ENCODE data around the gene CATSPERE. TPM values are rescaled to one million over a fixed set of nuclear protein-coding genes. Genes with fewer than 3 reads are reported as not detected.
"Not testable (repeated sequence)": the region's sequence is repeated elsewhere in the genome, so short reads cannot be mapped to it uniquely, and the experiment has no call there.

Gene CATSPERE
- total RNA-seq, 1 experiment from 2014 or later = 1.3 TPM

GRCh38 chr1:244680667-244681066 lies 219.6 kb downstream of the CATSPERE start:
- no peak for DNase-seq
- H3K4me1 Mint-ChIP-seq (ENCODE audit: low read depth, unreplicated experiment) = no peaks in the 10 kb centered on the region
- H3K27me3 Mint-ChIP-seq (ENCODE audit: unreplicated experiment) = no peaks in the 10 kb centered on the region
- intact Hi-C loops (cut with micrococcal nuclease; ENCODE audit: unreplicated experiment) = no loop called here
- TF ChIP-seq, protein P1, sequence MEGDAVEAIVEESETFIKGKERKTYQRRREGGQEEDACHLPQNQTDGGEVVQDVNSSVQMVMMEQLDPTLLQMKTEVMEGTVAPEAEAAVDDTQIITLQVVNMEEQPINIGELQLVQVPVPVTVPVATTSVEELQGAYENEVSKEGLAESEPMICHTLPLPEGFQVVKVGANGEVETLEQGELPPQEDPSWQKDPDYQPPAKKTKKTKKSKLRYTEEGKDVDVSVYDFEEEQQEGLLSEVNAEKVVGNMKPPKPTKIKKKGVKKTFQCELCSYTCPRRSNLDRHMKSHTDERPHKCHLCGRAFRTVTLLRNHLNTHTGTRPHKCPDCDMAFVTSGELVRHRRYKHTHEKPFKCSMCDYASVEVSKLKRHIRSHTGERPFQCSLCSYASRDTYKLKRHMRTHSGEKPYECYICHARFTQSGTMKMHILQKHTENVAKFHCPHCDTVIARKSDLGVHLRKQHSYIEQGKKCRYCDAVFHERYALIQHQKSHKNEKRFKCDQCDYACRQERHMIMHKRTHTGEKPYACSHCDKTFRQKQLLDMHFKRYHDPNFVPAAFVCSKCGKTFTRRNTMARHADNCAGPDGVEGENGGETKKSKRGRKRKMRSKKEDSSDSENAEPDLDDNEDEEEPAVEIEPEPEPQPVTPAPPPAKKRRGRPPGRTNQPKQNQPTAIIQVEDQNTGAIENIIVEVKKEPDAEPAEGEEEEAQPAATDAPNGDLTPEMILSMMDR (IDR thresholded peaks at IDR 0.05; ENCODE audit: unreplicated experiment) = no peak
- H3K4me3 Mint-ChIP-seq (ENCODE audit: low read depth, unreplicated experiment) = no peak overlapping the region
- no peak overlapping the region for H3K27ac Mint-ChIP-seq (ENCODE audit: unreplicated experiment)
- no peaks in the 10 kb centered on the region for H3K36me3 Mint-ChIP-seq (ENCODE audit: insufficient read depth, unreplicated experiment)
- no TSS peak for BruUV-seq (replicated peaks)
- CTCF ChIA-PET = no interaction called here
- H3K9me3 Mint-ChIP-seq (ENCODE audit: low read depth, unreplicated experiment) = peaks cover 3% of the 10 kb centered on the region

GRCh38 chr1:244682087-244682486 lies 221.0 kb downstream of the CATSPERE start:
- BruUV-seq (replicated peaks); H3K36me3 Mint-ChIP-seq (ENCODE audit: insufficient read depth, unreplicated experiment); H3K27ac Mint-ChIP-seq (ENCODE audit: unreplicated experiment); intact Hi-C loops (cut with micrococcal nuclease; ENCODE audit: unreplicated experiment); H3K4me3 Mint-ChIP-seq (ENCODE audit: low read depth, unreplicated experiment); H3K9me3 Mint-ChIP-seq (ENCODE audit: low read depth, unreplicated experiment); DNase-seq; H3K4me1 Mint-ChIP-seq (ENCODE audit: low read depth, unreplicated experiment); H3K27me3 Mint-ChIP-seq (ENCODE audit: unreplicated experiment); CTCF ChIA-PET: not testable (repeated sequence)

Other genes with a start within 250 kb of the CATSPERE start
- 68.3 and 69.6 TPM in 2 replicates for gene ADSS2, start 9.4 kb upstream of the CATSPERE start, total RNA-seq (2022)
- 29.8 and 39.1 TPM in 2 replicates for gene DESI2, start 191.9 kb downstream of the CATSPERE start, total RNA-seq (2022)

All from Calu3 (cell line).